ENCODE results near the gene ARL4D. TPM values are rescaled to one million over a fixed set of nuclear protein-coding genes. Genes with fewer than 3 reads are reported as not detected.

ARL4D gene
- total RNA-seq, 1 experiment from 2014 or later: 19.9 TPM

DNA sequence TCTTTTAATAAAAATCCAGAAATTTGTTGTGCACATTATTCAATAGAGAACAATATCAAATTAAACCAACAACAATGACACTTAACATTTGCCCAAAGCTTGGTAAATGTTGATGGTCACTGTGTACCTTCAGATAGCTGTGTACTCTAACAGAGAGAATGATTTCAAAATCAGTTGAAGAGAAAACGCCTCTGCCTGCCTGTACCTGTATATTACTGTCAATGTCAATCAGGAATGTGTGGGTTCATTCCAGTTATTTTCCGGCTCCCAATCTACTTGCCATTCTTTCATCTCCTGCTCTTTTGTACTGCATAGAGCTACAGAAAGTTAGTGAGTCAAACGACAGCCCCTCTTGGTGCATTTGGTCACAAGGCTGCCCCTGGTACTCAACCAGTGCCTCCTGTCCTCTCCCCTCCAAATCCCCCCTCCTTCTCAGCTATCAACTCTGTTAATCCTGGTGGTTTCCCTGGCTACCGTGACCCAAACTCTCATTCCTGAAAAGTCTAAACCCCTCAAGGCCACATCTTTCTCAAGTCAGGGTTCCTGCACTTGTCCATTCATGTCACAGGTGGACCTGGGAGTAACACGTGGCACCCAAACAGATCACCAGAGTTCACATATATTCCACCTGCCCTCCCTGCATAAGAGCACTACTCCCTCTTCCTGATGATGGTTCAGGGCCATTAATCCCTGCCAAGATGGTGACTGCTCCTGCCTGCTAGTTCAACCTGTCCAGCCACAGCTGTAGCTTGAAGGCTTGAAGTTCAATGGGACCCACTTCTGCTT is 13.6 kb upstream of the ARL4D start:
- Mint-ChIP-seq H3K27ac (ENCODE audit: unreplicated experiment) (peak overlapping the region; percentile 7), H3K27me3 (ENCODE audit: insufficient read depth, unreplicated experiment) (no peaks in the 10 kb centered on the region), H3K36me3 (ENCODE audit: insufficient read depth, unreplicated experiment) (peaks cover 24% of the 10 kb centered on the region), H3K9me3 (ENCODE audit: unreplicated experiment) (peaks cover 15% of the 10 kb centered on the region), H3K4me1 (ENCODE audit: low read depth, unreplicated experiment) (peaks cover 25% of the 10 kb centered on the region), H3K4me3 (ENCODE audit: unreplicated experiment) (no peak overlapping the region)
- Histone ChIP-seq H3K4me3 (ENCODE audit: low read depth, low read length) (no peak overlapping the region), H3K36me3 (ENCODE audit: control insufficient read depth, insufficient read depth, low read length) (no peaks in the 10 kb centered on the region), H3K9me3 (peaks cover 11% of the 10 kb centered on the region), H3K4me1 (peaks cover 19% of the 10 kb centered on the region; the same call in 1 of the 2 replicates), H3K27me3 (replicated peaks; ENCODE audit: control insufficient read depth, insufficient read depth, low read length) (no peaks in the 10 kb centered on the region)
- DNase-seq: no peak
- intact Hi-C loops (cut with micrococcal nuclease; ENCODE audit: unreplicated experiment): no loop called here
- TF ChIP-seq, protein P1, sequence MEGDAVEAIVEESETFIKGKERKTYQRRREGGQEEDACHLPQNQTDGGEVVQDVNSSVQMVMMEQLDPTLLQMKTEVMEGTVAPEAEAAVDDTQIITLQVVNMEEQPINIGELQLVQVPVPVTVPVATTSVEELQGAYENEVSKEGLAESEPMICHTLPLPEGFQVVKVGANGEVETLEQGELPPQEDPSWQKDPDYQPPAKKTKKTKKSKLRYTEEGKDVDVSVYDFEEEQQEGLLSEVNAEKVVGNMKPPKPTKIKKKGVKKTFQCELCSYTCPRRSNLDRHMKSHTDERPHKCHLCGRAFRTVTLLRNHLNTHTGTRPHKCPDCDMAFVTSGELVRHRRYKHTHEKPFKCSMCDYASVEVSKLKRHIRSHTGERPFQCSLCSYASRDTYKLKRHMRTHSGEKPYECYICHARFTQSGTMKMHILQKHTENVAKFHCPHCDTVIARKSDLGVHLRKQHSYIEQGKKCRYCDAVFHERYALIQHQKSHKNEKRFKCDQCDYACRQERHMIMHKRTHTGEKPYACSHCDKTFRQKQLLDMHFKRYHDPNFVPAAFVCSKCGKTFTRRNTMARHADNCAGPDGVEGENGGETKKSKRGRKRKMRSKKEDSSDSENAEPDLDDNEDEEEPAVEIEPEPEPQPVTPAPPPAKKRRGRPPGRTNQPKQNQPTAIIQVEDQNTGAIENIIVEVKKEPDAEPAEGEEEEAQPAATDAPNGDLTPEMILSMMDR (IDR thresholded peaks at IDR 0.05; ENCODE audit: insufficient read depth in 1 of 2, low read depth in 1 of 2, low read length in 1 of 2, severe bottlenecking in 1 of 2, unreplicated experiment in 1 of 2): no peak
- no TSS peak for BruUV-seq (replicated peaks)
- POLR2A ChIA-PET: interaction anchor here (0.6 to 3.6 kb wide), 8 partner anchors 13 to 1980 kb away, joined by 3 to 36 read pairs (median 4); no protein-coding TSS in a partner anchor
- CTCF ChIA-PET: interaction anchor here (0.6 to 2.0 kb wide), 4 partner anchors 16 to 99 kb away, joined by 3 to 9 read pairs (median 4); partner anchors contain the start of gene DHX8

DNA sequence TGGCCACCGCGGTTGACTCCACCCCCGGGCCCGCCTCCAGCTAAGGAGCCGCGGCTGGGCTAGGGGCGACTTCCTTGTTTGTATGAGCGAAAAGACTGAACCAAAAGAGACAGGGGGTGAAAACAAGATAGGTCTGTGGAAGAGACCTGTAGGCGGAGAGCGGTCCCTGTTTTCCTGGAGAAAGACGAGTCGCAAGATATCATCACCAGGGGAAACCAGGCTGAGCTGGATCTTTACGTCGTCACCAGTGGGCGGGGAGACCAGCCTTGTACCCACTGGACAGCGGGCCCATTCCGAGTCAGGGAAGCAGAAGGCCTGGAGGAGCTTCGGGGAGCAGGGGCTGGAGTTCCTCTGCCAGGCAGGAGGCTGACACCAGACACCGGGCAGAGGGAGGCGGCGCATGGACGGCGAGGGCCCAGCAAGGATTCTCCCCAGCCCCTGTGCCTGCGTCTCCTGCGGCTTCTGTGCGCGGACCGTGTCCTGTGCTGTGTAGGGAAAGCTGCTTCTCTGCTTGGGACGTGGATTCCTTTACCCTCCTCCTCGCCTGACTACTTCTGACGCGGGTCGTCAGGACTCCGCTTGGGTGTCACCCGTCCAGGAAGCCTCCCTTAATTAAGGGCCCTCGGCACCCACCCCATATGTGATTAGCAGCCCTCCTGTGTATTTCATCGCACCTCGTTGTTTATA is 10.3 kb upstream of the ARL4D start:
- Histone ChIP-seq H3K27me3 (replicated peaks; ENCODE audit: control insufficient read depth, insufficient read depth, low read length) (no peaks in the 10 kb centered on the region), H3K9me3 (no peaks in the 10 kb centered on the region), H3K36me3 (ENCODE audit: control insufficient read depth, insufficient read depth, low read length) (no peaks in the 10 kb centered on the region), H3K4me1 (peaks cover 19% of the 10 kb centered on the region; the same call in 1 of the 2 replicates), H3K4me3 (ENCODE audit: low read depth, low read length) (peak overlapping the region; percentile 72)
- H3K4me1 Mint-ChIP-seq (ENCODE audit: low read depth, unreplicated experiment): peaks cover 25% of the 10 kb centered on the region
- DNase-seq: peak; percentile 93 to 96
- no peaks in the 10 kb centered on the region for H3K9me3 Mint-ChIP-seq (ENCODE audit: unreplicated experiment)
- H3K4me3 Mint-ChIP-seq (ENCODE audit: unreplicated experiment): peak overlapping the region; percentile 87
- H3K27me3 Mint-ChIP-seq (ENCODE audit: insufficient read depth, unreplicated experiment): no peaks in the 10 kb centered on the region
- H3K36me3 Mint-ChIP-seq (ENCODE audit: insufficient read depth, unreplicated experiment): peaks cover 10% of the 10 kb centered on the region
- CTCF ChIA-PET: interaction anchor here (0.9 to 1.7 kb wide), 9 partner anchors 10 to 95 kb away, joined by 3 to 51 read pairs (median 5); partner anchors contain the start of genes ARL4D and DHX8
- POLR2A ChIA-PET: interaction anchor here (0.6 to 3.0 kb wide), 15 partner anchors 10 to 390 kb away, joined by 3 to 224 read pairs (median 4); partner anchors contain the start of genes ARL4D, DHX8 and RPL27
- peak overlapping the region; percentile 96 for H3K27ac Mint-ChIP-seq (ENCODE audit: unreplicated experiment)
- TF ChIP-seq, protein P1 (IDR thresholded peaks at IDR 0.05; ENCODE audit: insufficient read depth in 1 of 2, low read depth in 1 of 2, low read length in 1 of 2, severe bottlenecking in 1 of 2, unreplicated experiment in 1 of 2): no peak
- intact Hi-C loops (cut with micrococcal nuclease; ENCODE audit: unreplicated experiment): loop anchor here (1.0 kb wide), 1 partner anchor 20 kb away; no protein-coding TSS in a partner anchor
- TSS peak; percentile 92 for BruUV-seq (replicated peaks)

Data from Caco-2 (cell line).